PC-9 (cell line): ENCODE data around the gene EIF5B.
"Not testable (repeated sequence)": the region's sequence is repeated elsewhere in the genome, so short reads cannot be mapped to it uniquely, and the experiment has no call there.

Source experiments
- CTCF ChIP-seq: fragments of 200-600 bp; sonication (generic); conservative IDR thresholded peaks from 2 replicates; pipeline ENCODE4 v1.6.1; 2017; ENCODE audit warnings: mixed run types, antibody characterized with exemption, mild to moderate bottlenecking, moderate library complexity
- EZH2 ChIP-seq: fragments of 200-600 bp; sonication (generic); IDR thresholded peaks from 2 replicates; pipeline ENCODE4 v1.8.0; 2017; ENCODE audit warnings: antibody characterized with exemption, low read depth

DNA sequence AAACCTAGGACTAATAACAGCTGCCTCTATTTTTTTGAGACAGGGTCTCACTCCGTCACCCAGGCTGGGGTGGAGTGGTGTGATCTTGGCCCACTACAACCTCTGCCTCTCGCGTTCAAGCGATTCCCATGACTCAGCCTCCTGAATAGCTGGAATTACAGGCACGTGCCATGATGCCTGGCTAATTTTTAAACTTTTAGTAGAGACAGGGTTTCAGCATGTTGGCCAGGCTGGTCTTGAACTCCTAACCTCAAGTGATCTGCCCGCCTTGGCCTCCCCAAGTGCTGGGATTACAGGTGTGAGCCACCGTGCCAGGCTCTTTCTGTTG, 19.4 kb upstream of the EIF5B start:
- not testable (repeated sequence) for TF ChIP-seq CTCF, EZH2
